Frontal cortex (tissue), 4 donors: Measurements from ENCODE around the gene BAG5. TPM values are rescaled to one million over a fixed set of nuclear protein-coding genes. Genes with fewer than 3 reads are reported as not detected.

Experiments used
- DNase-seq, 2 donors: peaks; one replicate each; pipeline ENCODE4 v3.0.0; 2012; ENCODE audit warnings: low spot score in 2 of 2
- FAIRE-seq: peaks from 2 replicates; lab custom pipeline; 2012; peaks lifted over from hg19 to GRCh38; lab: Jason Lieb, UNC
- total RNA-seq: library from RNA; depleted of rRNA; stranded (reverse); fragments of >200 nt; gene quantifications from one replicate; pipeline ENCODE4 v1.2.3, GENCODE V29; 2014
- donor health status: control.
- donor health status: control.
- donor health status: control.

BAG5 gene
- total RNA-seq, 1 donor from 2014 or later, result 51.4 TPM

DNA sequence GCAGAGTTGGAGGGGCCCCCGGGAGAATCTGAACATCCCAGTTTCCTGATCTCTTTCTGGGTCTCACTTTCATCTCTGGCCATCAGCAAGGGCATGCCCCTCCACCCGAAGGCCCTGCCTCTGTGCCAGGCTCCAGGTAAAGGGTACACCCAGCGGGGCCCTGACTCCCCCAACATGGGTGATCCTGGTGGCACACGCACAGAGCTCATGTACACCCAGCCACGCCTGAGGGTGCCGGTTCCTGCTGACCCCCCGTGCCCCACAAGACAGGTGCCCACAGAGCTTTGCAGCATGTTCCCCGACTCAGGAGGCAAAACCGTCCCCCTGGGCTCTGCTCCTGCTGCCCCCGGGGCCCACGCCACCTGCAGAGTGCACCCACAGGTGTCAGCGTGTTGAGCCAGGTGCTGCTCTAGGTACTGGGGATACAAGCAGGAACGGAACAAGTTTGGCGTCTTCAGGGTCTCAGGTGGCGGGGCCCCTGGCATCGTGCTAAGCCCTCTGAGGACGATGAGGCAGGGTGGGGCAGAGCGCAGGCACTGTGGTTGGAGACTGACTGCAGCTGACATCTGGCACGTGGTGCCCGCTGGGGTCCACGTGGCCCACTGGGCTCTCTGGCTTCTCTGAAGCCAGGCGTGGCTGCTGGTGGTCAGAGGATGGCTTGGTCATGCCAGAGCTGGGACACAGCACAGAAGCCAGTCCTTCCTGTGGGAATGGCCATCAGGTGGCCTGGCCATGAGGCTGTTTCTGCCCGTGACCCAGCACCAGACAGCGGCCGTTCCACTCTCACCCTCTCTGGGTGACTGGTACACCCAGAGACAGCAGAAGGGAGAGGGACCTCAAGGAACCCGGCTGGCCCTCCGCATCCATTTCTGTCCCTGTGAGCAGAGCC is 13.8 kb downstream of the BAG5 start:
- DNase-seq (peak in 1 of 2 donors; percentile 58), FAIRE-seq (no peak)

DNA sequence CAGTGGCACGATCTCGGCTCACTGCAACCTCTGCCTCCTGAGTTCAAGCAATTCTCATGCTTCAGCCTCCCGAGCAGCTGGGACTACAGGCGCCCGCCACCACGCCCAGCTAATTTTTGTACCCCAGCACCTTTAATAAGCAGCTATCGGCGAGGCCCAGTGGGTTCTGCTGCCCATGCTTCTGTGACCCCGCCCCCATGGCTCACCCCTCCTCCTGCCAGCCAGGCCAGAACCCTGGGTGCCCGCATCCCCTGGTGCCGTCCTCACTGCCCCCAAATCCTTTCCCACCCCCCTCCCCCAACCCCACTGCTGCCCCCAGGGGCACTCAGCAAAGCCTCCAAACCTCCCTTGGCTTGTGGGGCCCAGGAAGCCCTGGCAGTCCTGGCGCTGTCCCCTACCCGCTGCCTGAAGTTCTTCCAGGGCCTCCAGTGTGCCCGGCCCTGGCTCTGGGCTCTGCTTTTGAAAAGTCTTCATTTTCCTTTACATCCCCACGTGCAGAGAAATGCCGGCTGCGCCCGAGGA is 14.5 kb downstream of the BAG5 start:
- DNase-seq, result no peak
- no peak for FAIRE-seq

GRCh38 chr14:103547455-103547940 is 15.0 kb downstream of the BAG5 start:
- DNase-seq (no peak), FAIRE-seq (no peak)

DNA sequence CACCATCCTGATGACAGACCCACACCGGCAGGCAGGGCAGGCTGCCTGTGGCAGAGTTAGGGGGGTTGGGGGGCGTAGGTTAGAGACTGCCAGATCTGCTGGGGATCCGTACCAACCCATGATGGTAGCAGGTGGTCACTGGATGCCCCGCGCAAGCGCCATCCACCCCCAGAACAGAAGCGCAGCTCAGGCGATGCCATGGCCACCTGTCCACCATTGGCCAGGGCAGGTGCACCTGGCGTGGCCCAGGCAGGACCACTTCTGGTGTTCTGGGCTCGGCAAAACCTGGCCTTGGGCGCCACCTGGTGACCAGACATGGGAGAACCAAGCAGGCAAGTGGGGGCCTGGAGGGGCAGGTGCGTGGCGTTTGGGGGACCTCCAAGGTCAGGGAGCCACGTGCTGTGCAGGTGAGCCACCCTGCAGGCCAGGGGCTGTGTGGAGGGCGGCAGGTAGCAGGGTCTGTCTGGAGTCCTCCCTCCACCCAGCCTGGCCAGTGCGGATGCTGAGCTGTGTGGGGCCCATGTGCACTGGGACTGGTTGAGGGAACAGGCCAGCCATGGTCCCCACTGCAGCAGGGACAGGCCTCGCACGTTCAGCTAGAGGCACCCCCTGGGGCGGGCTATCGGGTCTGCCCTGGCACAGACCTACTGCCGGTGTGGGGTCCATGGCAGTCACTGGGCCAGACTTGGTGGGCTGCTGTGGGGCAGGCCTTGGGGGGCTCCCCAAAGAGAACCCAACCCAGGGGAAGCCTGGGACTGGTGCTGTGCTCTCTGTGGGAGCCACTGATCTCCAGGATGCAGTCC is 15.6 kb downstream of the BAG5 start:
- FAIRE-seq (no peak), DNase-seq (peak; percentile 80 to 87)

GRCh38 chr14:103545915-103546651 is 16.4 kb downstream of the BAG5 start:
- FAIRE-seq (no peak), DNase-seq (no peak)

DNA sequence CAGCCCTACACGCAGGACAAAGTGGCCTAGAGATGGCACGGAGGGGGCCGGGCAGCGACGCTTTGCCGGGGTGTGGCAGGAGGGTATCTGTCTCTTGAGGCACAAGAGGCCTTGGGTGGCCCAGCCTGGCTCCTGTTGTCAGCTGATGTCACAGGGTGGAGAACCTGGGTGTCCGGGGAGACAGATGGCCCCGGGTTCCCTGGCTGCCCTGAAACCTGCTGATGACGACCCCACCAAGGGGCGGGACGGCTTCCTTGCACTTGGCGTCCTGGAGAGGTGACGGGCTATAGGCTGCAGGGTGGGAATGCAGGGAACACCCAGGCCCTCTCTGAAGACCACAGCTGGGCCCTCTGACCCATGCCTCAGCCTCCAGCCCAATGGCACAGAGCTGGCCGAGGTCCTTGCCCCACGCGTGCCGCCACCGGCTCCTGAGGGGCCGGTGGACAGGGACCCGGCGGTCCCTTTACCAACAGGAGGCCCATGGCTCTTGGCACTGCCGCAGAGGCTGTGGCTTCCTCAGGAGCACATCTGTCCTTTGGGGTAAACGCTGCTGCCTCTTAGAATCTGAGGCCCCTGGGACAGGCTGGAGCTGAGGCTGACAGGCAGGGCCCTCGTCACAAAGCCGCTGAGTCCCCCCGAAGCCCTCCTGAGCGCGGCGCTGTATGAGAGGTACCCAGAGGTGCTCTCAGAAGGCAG is 17.1 kb downstream of the BAG5 start:
- DNase-seq, result no peak
- FAIRE-seq, result no peak

DNA sequence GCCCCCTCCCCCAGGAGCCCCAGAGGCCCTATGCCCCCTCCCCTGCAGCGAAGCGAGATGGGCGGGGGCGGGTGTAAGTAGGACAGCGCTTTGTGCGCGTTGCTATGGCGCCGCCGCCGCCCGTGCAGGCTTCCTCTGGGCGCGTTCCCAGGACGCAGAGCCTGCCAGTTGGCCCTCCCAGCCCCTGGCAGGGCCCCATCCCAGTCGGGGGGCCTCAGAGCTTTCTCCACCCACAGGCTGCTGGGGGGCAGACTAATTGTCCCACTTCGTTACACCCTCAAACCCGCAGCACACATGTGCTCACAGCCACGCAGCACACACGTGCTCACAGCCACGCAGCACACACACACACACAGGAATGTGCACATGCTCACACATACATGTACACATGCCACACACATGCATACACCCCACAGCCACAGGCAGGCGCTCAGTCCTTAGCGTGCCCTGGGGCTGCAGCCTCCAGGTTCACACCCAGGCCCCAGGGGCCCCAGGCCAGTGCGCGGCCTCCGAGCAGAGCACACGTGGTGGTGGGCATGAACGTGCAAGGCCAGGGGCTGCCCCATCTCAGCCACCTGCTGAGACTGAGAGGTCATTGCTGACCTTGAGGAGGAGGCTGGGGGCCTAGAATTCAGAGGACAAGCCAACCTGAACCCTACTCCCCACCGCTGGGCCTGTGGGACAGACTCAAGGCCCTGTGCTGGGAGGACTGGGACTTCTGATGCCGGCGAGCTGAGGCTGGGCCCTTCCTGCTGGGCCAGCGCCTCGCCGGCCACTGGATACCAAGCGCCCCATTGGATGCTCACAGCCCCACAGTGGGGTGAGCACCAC is 17.9 kb downstream of the BAG5 start:
- no peak for FAIRE-seq
- peak; percentile 77 to 78 for DNase-seq

DNA sequence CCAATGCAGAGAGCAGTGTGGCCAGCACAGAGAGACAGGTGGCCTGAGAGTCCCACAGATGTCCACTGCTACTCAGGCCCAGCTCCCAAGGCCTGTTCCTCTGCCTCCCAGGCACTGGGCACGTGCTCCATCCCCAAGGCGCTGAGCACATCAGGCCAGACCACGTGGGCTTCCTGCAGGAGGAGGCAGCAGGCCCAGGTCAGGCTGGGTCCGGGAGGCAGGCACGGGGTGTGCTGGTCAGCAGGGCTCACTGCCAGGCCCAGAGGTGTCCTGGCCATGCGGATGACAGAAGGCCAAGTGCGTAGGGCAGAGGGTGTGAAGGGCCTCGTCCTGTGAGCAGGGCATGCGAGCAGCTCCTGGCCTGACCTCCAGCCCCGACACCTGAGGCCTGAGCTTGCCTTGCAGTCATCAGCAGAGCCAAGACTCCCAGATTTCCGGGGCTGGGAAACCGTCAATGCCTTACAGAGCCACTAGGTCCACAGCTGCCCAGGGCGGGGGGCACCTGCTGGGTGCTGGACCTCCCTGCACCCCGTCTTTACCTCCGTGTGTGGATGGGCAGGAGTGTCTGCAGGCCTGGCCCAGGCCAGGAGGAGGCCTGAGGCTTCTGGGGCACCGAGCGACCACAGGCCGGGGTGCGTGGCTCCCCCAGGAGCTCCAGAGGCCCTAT is 18.6 kb downstream of the BAG5 start:
- no peak for DNase-seq
- FAIRE-seq, result no peak

GRCh38 chr14:103543140-103543539 is 19.3 kb downstream of the BAG5 start:
- FAIRE-seq, result no peak
- DNase-seq, result no peak

- DNase-seq, result peak; percentile 84 to 87
- no peak for FAIRE-seq
Measured at GRCh38 chr14:103542605-103543088, 19.8 kb downstream of the BAG5 start.

- FAIRE-seq, result no peak
- no peak for DNase-seq
Measured at GRCh38 chr14:103541709-103542604, 20.5 kb downstream of the BAG5 start.

- no peak for FAIRE-seq
- no peak for DNase-seq
Measured at GRCh38 chr14:103540821-103541708, 21.4 kb downstream of the BAG5 start.

DNA sequence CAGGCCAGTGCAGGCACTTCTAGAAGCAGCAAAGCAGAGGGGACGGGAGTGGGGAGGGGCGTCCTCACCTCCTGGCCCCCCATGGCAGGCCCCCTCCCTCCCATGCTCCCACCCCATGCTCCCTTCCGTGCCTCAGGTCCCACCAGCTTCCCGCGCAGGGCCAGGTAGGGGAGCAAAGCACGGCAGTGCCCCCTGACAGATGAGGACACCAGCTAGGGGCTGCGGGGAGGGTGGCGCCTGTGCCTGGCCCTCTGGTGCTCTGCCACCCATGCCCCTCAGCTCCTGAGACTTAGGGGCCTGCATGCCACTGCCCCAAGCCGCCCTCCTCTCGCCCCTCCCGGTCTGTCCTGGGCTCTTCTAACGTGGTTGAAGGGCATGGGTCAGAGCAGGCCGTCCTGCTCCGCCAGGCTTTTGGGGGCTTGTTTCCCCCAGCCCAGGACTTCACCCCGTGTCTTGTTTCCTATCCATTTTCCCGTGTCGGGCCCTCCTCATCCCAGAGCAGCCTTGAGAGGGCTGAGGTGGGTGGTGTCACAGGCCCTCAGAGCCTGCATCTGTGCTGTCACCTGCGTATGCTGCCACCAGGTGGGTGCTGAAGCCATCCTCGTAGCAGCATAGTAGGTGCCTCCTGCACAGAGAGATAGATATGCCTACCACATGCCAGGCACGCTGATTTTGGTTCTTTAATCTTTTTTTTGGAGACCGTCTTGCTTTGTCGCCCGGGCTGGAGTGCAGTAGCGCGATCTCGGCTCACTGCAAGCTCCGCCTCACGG is 23.2 kb downstream of the BAG5 start:
- FAIRE-seq (no peak), DNase-seq (no peak)

DNA sequence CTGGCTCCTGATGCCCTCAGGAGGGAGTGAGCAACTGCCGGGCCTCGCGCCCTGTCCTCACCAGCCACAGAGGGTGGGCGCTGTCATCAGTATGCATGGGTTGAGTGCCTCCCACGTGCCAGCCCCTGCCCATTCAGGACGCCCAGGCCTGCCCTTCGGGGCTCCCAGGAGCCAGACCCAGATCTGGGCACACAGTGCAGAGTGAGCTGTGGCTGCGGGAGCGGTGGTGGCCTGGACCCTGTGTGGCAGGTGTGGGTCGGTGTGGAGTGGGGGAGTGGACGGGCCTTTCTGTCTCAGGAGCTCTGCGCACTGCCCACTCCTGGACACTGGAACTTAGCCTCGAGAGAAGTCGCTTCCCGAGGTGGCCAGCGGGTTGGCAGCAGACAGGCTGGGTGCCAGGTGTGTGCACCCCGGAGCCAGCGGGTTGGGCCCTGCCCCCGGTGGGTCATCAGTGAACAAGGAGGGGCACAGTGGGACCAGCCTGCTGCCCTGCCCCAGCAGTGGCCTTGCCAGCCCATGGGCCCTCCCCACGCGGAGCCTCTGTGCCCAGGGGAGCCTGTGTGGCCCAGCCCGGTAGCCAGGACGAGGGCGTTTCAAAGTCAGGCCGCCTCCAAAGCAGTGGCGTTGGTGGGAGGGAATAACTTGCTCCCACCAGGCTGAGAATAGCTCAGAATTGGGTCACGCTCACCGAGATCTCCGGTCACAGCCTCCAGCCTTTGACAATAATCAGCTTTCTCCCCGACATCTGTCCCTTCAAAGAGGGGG is 24.0 kb downstream of the BAG5 start:
- DNase-seq (no peak), FAIRE-seq (no peak)
